ENCODE data around the gene SOCS4. TPM values are rescaled to one million over a fixed set of nuclear protein-coding genes. Genes with fewer than 3 reads are reported as not detected.

SOCS4 gene
- total RNA-seq, 2 donors from 2014 or later: 8.2 to 9.7 TPM

- Histone ChIP-seq H3K27ac (no peak overlapping the region), H3K4me1 (replicated peaks) (no peaks in the 10 kb centered on the region)
- intact Hi-C loops (cut with DNase I): loop anchor here (5.0 kb wide), 1 partner anchor 33 kb away; the partner anchor contains the start of gene LGALS3
Measured at GRCh38 chr14:55094292-55095157, 67.5 kb downstream of the SOCS4 start.

GRCh38 chr14:55097881-55098560 is 71.0 kb downstream of the SOCS4 start:
- H3K27me3 ChIP-seq (replicated peaks; ENCODE audit: insufficient read depth): no peaks in the 10 kb centered on the region
- no peaks in the 10 kb centered on the region for H3K36me3 ChIP-seq
- H3K27ac ChIP-seq: no peak overlapping the region
- H3K4me3 ChIP-seq: no peak overlapping the region
- DNase-seq (ENCODE audit: low spot score): no peak
- intact Hi-C loops (cut with DNase I): no loop called here
- TF ChIP-seq POLR2AphosphoS5 (IDR thresholded peaks at IDR 0.05) (no peak), CTCF (IDR thresholded peaks at IDR 0.05) (no peak), POLR2A (IDR thresholded peaks at IDR 0.05) (no peak)
- WGBS: 68% methylated on average over 5 of the region's 5 CpGs
- H3K4me1 ChIP-seq (replicated peaks): peaks cover 7% of the 10 kb centered on the region
- H3K9me3 ChIP-seq: no peaks in the 10 kb centered on the region

More at GRCh38 chr14:55094292-55095157, 67.5 kb downstream of the SOCS4 start:
- H3K36me3 ChIP-seq: no peaks in the 10 kb centered on the region
- no peak overlapping the region for H3K4me3 ChIP-seq
- no peaks in the 10 kb centered on the region for H3K27me3 ChIP-seq (replicated peaks; ENCODE audit: insufficient read depth)
- no peak for DNase-seq (ENCODE audit: low spot score)
- 74% methylated on average over 9 of the region's 9 CpGs for WGBS
- no peaks in the 10 kb centered on the region for H3K9me3 ChIP-seq
- TF ChIP-seq POLR2A (IDR thresholded peaks at IDR 0.05) (no peak), CTCF (IDR thresholded peaks at IDR 0.05) (no peak), POLR2AphosphoS5 (IDR thresholded peaks at IDR 0.05) (no peak)

- H3K27me3 ChIP-seq (replicated peaks; ENCODE audit: insufficient read depth): no peaks in the 10 kb centered on the region
- H3K36me3 ChIP-seq: no peaks in the 10 kb centered on the region
- DNase-seq (ENCODE audit: low spot score): no peak
- no peaks in the 10 kb centered on the region for H3K9me3 ChIP-seq
- H3K4me1 ChIP-seq (replicated peaks): peaks cover 9% of the 10 kb centered on the region
- no peak overlapping the region for H3K4me3 ChIP-seq
- no peak overlapping the region for H3K27ac ChIP-seq
- WGBS: 80% methylated on average over 1 of the region's 1 CpG
- no peak for TF ChIP-seq POLR2AphosphoS5 (IDR thresholded peaks at IDR 0.05)
- TF ChIP-seq CTCF (IDR thresholded peaks at IDR 0.05): no peak
- TF ChIP-seq POLR2A (IDR thresholded peaks at IDR 0.05): no peak
- intact Hi-C loops (cut with DNase I): no loop called here
Measured at GRCh38 chr14:55098561-55098898, 71.5 kb downstream of the SOCS4 start.

Other genes with a start within 250 kb of the SOCS4 start
- gene GCH1, start 124.4 kb upstream of the SOCS4 start, total RNA-seq: 10 to 100 TPM in 1 of 2 donors, 1 to 10 TPM in 1; 4.9 to 19.4 TPM
- gene WDHD1, start 137 bp upstream of the SOCS4 start, total RNA-seq: 1 to 10 TPM; 3.0 to 5.1 TPM
- 100 to 1,000 TPM in 1 of 2 donors, 10 to 100 TPM in 1; 51.3 to 137 TPM for gene MAPK1IP1L, start 24.4 kb downstream of the SOCS4 start, total RNA-seq
- gene LGALS3, start 102.0 kb downstream of the SOCS4 start, total RNA-seq: 100 to 1,000 TPM; 334 to 400 TPM
- gene DLGAP5, start 164.3 kb downstream of the SOCS4 start, total RNA-seq: 1 to 10 TPM in 1 of 2 donors, under 1 TPM in 1; 0.73 to 4.4 TPM
- gene FBXO34, start 244.2 kb downstream of the SOCS4 start, total RNA-seq: 10 to 100 TPM; 37.8 to 73.3 TPM

Measured in prostate gland (tissue), 2 donors.